NCI-H345 (cell line): Measurements from ENCODE around the gene ADAM19.

Source experiments
- DNase-seq: peaks from one replicate; lab custom pipeline; 2025; lab: John Stamatoyannopoulos, UW

The ADAM19 gene

GRCh38 chr5:157516626-157517325, 58.8 kb downstream of the ADAM19 start:
- no peak for DNase-seq

- DNase-seq, result no peak
Measured at GRCh38 chr5:157516006-157516405, 59.6 kb downstream of the ADAM19 start.

- no peak for DNase-seq
Measured at GRCh38 chr5:157514974-157515373, 60.6 kb downstream of the ADAM19 start.

GRCh38 chr5:157513182-157513581, 62.4 kb downstream of the ADAM19 start:
- DNase-seq, result no peak

GRCh38 chr5:157511651-157512644, 63.6 kb downstream of the ADAM19 start:
- no peak for DNase-seq

- DNase-seq, result no peak
Measured at GRCh38 chr5:157510682-157511081, 64.9 kb downstream of the ADAM19 start.

GRCh38 chr5:157509587-157509986, 66.0 kb downstream of the ADAM19 start:
- DNase-seq, result no peak

- no peak for DNase-seq
Measured at GRCh38 chr5:157509093-157509492, 66.5 kb downstream of the ADAM19 start.

- no peak for DNase-seq
Measured at GRCh38 chr5:157506981-157507780, 68.4 kb downstream of the ADAM19 start.

GRCh38 chr5:157506066-157506590, 69.4 kb downstream of the ADAM19 start:
- no peak for DNase-seq

GRCh38 chr5:157505496-157505895, 70.1 kb downstream of the ADAM19 start:
- no peak for DNase-seq

GRCh38 chr5:157504053-157504452, 71.5 kb downstream of the ADAM19 start:
- no peak for DNase-seq

- DNase-seq, result no peak
Measured at GRCh38 chr5:157502143-157502647, 73.4 kb downstream of the ADAM19 start.

GRCh38 chr5:157497875-157498611, 77.5 kb downstream of the ADAM19 start:
- DNase-seq, result no peak

GRCh38 chr5:157496864-157497263, 78.7 kb downstream of the ADAM19 start:
- no peak for DNase-seq

GRCh38 chr5:157494178-157494832, 81.3 kb downstream of the ADAM19 start:
- no peak for DNase-seq

- DNase-seq, result no peak
Measured at GRCh38 chr5:157492886-157493285, 82.7 kb downstream of the ADAM19 start.

- no peak for DNase-seq
Measured at GRCh38 chr5:157491471-157491995, 84.0 kb downstream of the ADAM19 start.

GRCh38 chr5:157487358-157487757, 88.2 kb downstream of the ADAM19 start:
- DNase-seq, result no peak

- no peak for DNase-seq
Measured at GRCh38 chr5:157486861-157487260, 88.7 kb downstream of the ADAM19 start.
